ENCODE data around the gene HOXA6. TPM values are rescaled to one million over a fixed set of nuclear protein-coding genes. Genes with fewer than 3 reads are reported as not detected.

The HOXA6 gene
- total and polyA plus RNA-seq, 2 donors (not counting 1 experiment from before 2014, with no cell fraction given), result 0.18 to 0.49 TPM

GRCh38 chr7:27188386-27189294 lies 41.1 kb upstream of the HOXA6 start:
- Histone ChIP-seq H3K36me3 (replicated peaks in 1 of 2; ENCODE audit: control extremely low read depth in 1 of 2, control insufficient read depth in 1 of 2, extremely low read depth in 1 of 2, insufficient read depth in 2 of 2, low read length in 1 of 2) (no peaks in the 10 kb centered on the region), H3K9ac (ENCODE audit: low read length) (no peak overlapping the region), H3K9me3 (ENCODE audit: control extremely low read depth in 1 of 3, control insufficient read depth in 2 of 3, insufficient read depth in 1 of 3, low read length in 2 of 3) (peaks cover 0 to 80% (median 9%) of the 10 kb centered on the region in 3 donors), H3K27me3 (replicated peaks in 1 of 4; ENCODE audit: control extremely low read depth in 1 of 4, control insufficient read depth in 3 of 4, insufficient read depth in 4 of 4, low read length in 3 of 4) (peaks cover 0 to 97% (median 81%) of the 10 kb centered on the region in 4 experiments), H3K4me2 (replicated peaks; ENCODE audit: low read depth, low read length, poor library complexity, severe bottlenecking) (peak overlapping the region; percentile 56), H3K27ac (ENCODE audit: low read length in 2 of 2) (no peak overlapping the region), H4K20me1 (ENCODE audit: control insufficient read depth, insufficient read depth, low read length, poor library complexity, severe bottlenecking) (no peaks in the 10 kb centered on the region), H3K79me2 (ENCODE audit: control insufficient read depth, insufficient read depth, low read length) (no peaks in the 10 kb centered on the region), H3K4me3 (ENCODE audit: control extremely low read depth in 1 of 5, extremely low read depth in 1 of 5, insufficient read depth in 1 of 5, low read depth in 2 of 5, low read length in 4 of 5) (peak overlapping the region in 3 of 5 experiments; percentile 13 to 20 (median 19)), H3K4me1 (ENCODE audit: control insufficient read depth in 2 of 2, insufficient read depth in 2 of 2, low read length in 2 of 2) (peaks cover 61 to 81% of the 10 kb centered on the region in 2 donors), H2AFZ (ENCODE audit: insufficient read depth, low read depth, low read length, poor library complexity, severe bottlenecking) (peak overlapping the region; percentile 1)
- WGBS (ENCODE audit: insufficient coverage), result 5% methylated on average over 47 of the region's 49 CpGs
- intact Hi-C loops (cut with micrococcal nuclease), result loop anchor here (5.0 kb wide), 1 partner anchor 36 kb away; the partner anchor contains the start of gene HOXA3
- ChIA-PET CTCF (interaction anchor here (0.6 to 5.9 kb wide), 3 partner anchors 7 to 27 kb away, joined by 3 to 28 read pairs (median 19); no protein-coding TSS in a partner anchor), POLR2A (no interaction called here)
- H3K27ac Mint-ChIP-seq, result no peak overlapping the region
- DNase-seq (peak; percentile 59), ATAC-seq (ENCODE audit: low read depth) (no peak)
- H3K9me3 Mint-ChIP-seq (ENCODE audit: insufficient read depth), result no peaks in the 10 kb centered on the region
- H3K27me3 Mint-ChIP-seq, result peaks cover 84% of the 10 kb centered on the region
- TF ChIP-seq CTCF (IDR thresholded peaks at IDR 0.05) (no peak), EZH2 (IDR thresholded peaks at IDR 0.05; ENCODE audit: borderline replicate concordance, insufficient read depth, low read depth, low read length, poor library complexity, severe bottlenecking) (no peak)
- peak overlapping the region; percentile 53 for H3K4me3 Mint-ChIP-seq
- H3K4me1 Mint-ChIP-seq, result peaks cover 52% of the 10 kb centered on the region

All from B cell (primary cell).